HEK293 (cell line): ENCODE results near the gene WWOX.

ENCODE experiments used
- CTCF ChIA-PET: fragments of 350-600 bp; formaldehyde crosslinking; extraction: SDS; loops from one replicate; lab custom pipeline; 2021; ENCODE audit warnings: antibody characterized with exemption; lab: Yijun Ruan, JAX
- POLR2A ChIA-PET: fragments of 300-600 bp; formaldehyde crosslinking; extraction: SDS; loops from one replicate; lab custom pipeline; 2020; ENCODE audit warnings: antibody characterized with exemption, inconsistent platforms; lab: Yijun Ruan, JAX
- H3K27ac ChIP-seq: fragments of 200-500 bp; sonication (Bioruptor generic); 2 replicates; pipeline ENCODE4 v1.5.1; 2014; ENCODE audit warnings: low read depth, low read length, control low read depth, inconsistent platforms; ENCODE audit errors: extremely low read depth
- H3K36me3 ChIP-seq, 2 experiments: fragments of 200-500 bp in 1 of 2; sonication (Bioruptor generic) in 1 of 2; 1 replicate in 1 of 2; 2 replicates in 1 of 2; pipeline ENCODE4 v1.5.1; 2014 to 2017; ENCODE audit warnings: inconsistent platforms in 2 of 2, low read length in 2 of 2; ENCODE audit not compliant: control insufficient read depth in 2 of 2, insufficient read depth in 1 of 2
- H3K4me1 ChIP-seq: fragments of 200-500 bp; sonication (Bioruptor generic); 2 replicates; pipeline ENCODE4 v1.5.1; 2014; ENCODE audit warnings: mild to moderate bottlenecking, low read length, inconsistent platforms; ENCODE audit not compliant: control insufficient read depth, insufficient read depth
- H3K4me3 ChIP-seq: 2 replicates; pipeline ENCODE4 v1.5.1; 2011; ENCODE audit warnings: low read depth, mild to moderate bottlenecking, control low read depth, low read length, moderate library complexity
- H3K9me3 ChIP-seq: fragments of 200-500 bp; sonication (Bioruptor generic); 2 replicates; pipeline ENCODE4 v1.5.1; 2014; ENCODE audit warnings: low read depth, low read length, inconsistent platforms; ENCODE audit not compliant: control insufficient read depth, insufficient read depth
- ELK4 ChIP-seq: IDR thresholded peaks from 2 replicates; pipeline ENCODE4 v1.6.1; 2011; ENCODE audit warnings: mild to moderate bottlenecking, low read depth, low read length, borderline replicate concordance
- HOXC10 ChIP-seq: sonication (generic); formaldehyde crosslinking; IDR thresholded peaks from 2 replicates; pipeline ENCODE4 v1.8.1; 2023; ENCODE audit warnings: mild to moderate bottlenecking, missing genetic modification reagents
- KLF7 ChIP-seq: fragments of 450-650 bp; formaldehyde crosslinking; IDR thresholded peaks from 2 replicates; pipeline ENCODE4 v1.5.1; 2016; ENCODE audit warnings: missing biosample characterization, missing genetic modification characterization, borderline replicate concordance
- KLF9 ChIP-seq: fragments of 450-650 bp; formaldehyde crosslinking; IDR thresholded peaks from 2 replicates; pipeline ENCODE4 v1.5.1; 2016; ENCODE audit warnings: missing biosample characterization, missing genetic modification characterization, low read depth
- MEIS1 ChIP-seq: sonication (generic); formaldehyde crosslinking; IDR thresholded peaks from 2 replicates; pipeline ENCODE4 v1.8.1; 2022; ENCODE audit warnings: missing genetic modification reagents, mild to moderate bottlenecking, borderline replicate concordance
- SCRT1 ChIP-seq: fragments of 450-650 bp; formaldehyde crosslinking; IDR thresholded peaks from 2 replicates; pipeline ENCODE4 v1.5.1; 2016; ENCODE audit warnings: missing biosample characterization, missing genetic modification characterization, borderline replicate concordance
- SP7 ChIP-seq: fragments of 450-650 bp; formaldehyde crosslinking; IDR thresholded peaks from 2 replicates; pipeline ENCODE4 v1.5.1; 2016; ENCODE audit warnings: missing biosample characterization, missing genetic modification characterization
- YY2 ChIP-seq: fragments of 450-650 bp; formaldehyde crosslinking; IDR thresholded peaks from 2 replicates; pipeline ENCODE4 v1.5.1; 2016; ENCODE audit warnings: missing biosample characterization, missing genetic modification characterization
- ZBTB10 ChIP-seq: fragments of 450-650 bp; formaldehyde crosslinking; IDR thresholded peaks from 2 replicates; pipeline ENCODE4 v1.5.1; 2016; ENCODE audit warnings: missing biosample characterization, missing genetic modification characterization
- ZFP3 ChIP-seq: fragments of 450-650 bp; formaldehyde crosslinking; IDR thresholded peaks from 2 replicates; pipeline ENCODE4 v1.5.1; 2016; ENCODE audit warnings: low read depth, missing biosample characterization, missing genetic modification characterization
- ZNF114 ChIP-seq: fragments of 450-650 bp; formaldehyde crosslinking; IDR thresholded peaks from 2 replicates; pipeline ENCODE4 v1.5.0; 2017; ENCODE audit warnings: missing biosample characterization, missing genetic modification characterization
- ZNF133 ChIP-seq: fragments of 450-650 bp; formaldehyde crosslinking; IDR thresholded peaks from 2 replicates; pipeline ENCODE4 v1.5.1; 2016; ENCODE audit warnings: missing biosample characterization, missing genetic modification characterization
- ZNF24 ChIP-seq: fragments of 450-650 bp; formaldehyde crosslinking; IDR thresholded peaks from 2 replicates; pipeline ENCODE4 v1.5.1; 2016; ENCODE audit warnings: missing biosample characterization, missing genetic modification characterization
- ZNF280D ChIP-seq: fragments of 450-650 bp; formaldehyde crosslinking; IDR thresholded peaks from 2 replicates; pipeline ENCODE4 v1.5.1; 2016; ENCODE audit warnings: missing biosample characterization, missing genetic modification characterization
- ZNF350 ChIP-seq: fragments of 450-650 bp; formaldehyde crosslinking; IDR thresholded peaks from 2 replicates; pipeline ENCODE4 v1.5.0; 2017; ENCODE audit warnings: missing biosample characterization, mild to moderate bottlenecking, missing genetic modification characterization
- ZNF398 ChIP-seq: fragments of 450-650 bp; formaldehyde crosslinking; IDR thresholded peaks from 2 replicates; pipeline ENCODE4 v1.5.1; 2017; ENCODE audit warnings: missing biosample characterization, missing genetic modification characterization
- ZNF560 ChIP-seq: fragments of 450-650 bp; formaldehyde crosslinking; IDR thresholded peaks from 2 replicates; pipeline ENCODE4 v1.5.1; 2017; ENCODE audit warnings: missing biosample characterization, missing genetic modification characterization, borderline replicate concordance
- ZNF596 ChIP-seq: fragments of 450-650 bp; IDR thresholded peaks from 2 replicates; pipeline ENCODE4 v1.5.0; 2018; ENCODE audit warnings: missing biosample characterization, mild to moderate bottlenecking, missing genetic modification characterization, moderate library complexity
- ZNF623 ChIP-seq: fragments of 450-650 bp; formaldehyde crosslinking; IDR thresholded peaks from 2 replicates; pipeline ENCODE4 v1.5.1; 2016; ENCODE audit warnings: missing biosample characterization, missing genetic modification characterization
- ZNF658 ChIP-seq: fragments of 450-650 bp; formaldehyde crosslinking; IDR thresholded peaks from 2 replicates; pipeline ENCODE4; 2016; ENCODE audit warnings: missing biosample characterization, missing genetic modification characterization
- ZNF707 ChIP-seq: fragments of 450-650 bp; formaldehyde crosslinking; IDR thresholded peaks from 2 replicates; pipeline ENCODE4 v1.5.1; 2016; ENCODE audit warnings: missing biosample characterization, missing genetic modification characterization
- ZXDB ChIP-seq: fragments of 450-650 bp; formaldehyde crosslinking; IDR thresholded peaks from 2 replicates; pipeline ENCODE4 v1.5.1; 2016; ENCODE audit warnings: missing biosample characterization, missing genetic modification characterization

The WWOX gene

GRCh38 chr16:79150151-79150550 lies 1050.7 kb downstream of the WWOX start (continued):
- TF ChIP-seq ELK4 (no peak), HOXC10 (no peak), ZNF398 (tag by site-specific recombination) (no peak), ZXDB (tag by site-specific recombination) (no peak), MEIS1 (no peak), KLF9 (tag by site-specific recombination) (no peak), SP7 (tag by site-specific recombination) (no peak)

- H3K36me3 ChIP-seq = no peaks in the 10 kb centered on the region
- CTCF ChIA-PET = interaction anchor here (0.6 kb wide), 1 partner anchor 1774 kb away, joined by 3 read pairs; no protein-coding TSS in a partner anchor
- no peak for TF ChIP-seq ZNF24 (tag by site-specific recombination)
- TF ChIP-seq ZNF623 (tag by site-specific recombination) = no peak
- TF ChIP-seq ZNF658 = no peak
- no peak for TF ChIP-seq ZNF707 (tag by site-specific recombination)
- no peak for TF ChIP-seq ZFP3 (tag by site-specific recombination)
- no peak for TF ChIP-seq HOXC10
- no peak for TF ChIP-seq ZNF114 (tag by site-specific recombination)
- TF ChIP-seq ZNF280D = no peak
- TF ChIP-seq, all 188 proteins: peak for 0
- POLR2A ChIA-PET = no interaction called here
- Histone ChIP-seq H3K27ac (no peak overlapping the region), H3K4me1 (no peaks in the 10 kb centered on the region), H3K9me3 (no peaks in the 10 kb centered on the region), H3K4me3 (no peak overlapping the region)
Observed at GRCh38 chr16:79150632-79151310, 1051.3 kb downstream of the WWOX start.

- CTCF ChIA-PET = interaction anchor here (0.6 kb wide), 1 partner anchor 10 kb away, joined by 4 read pairs; no protein-coding TSS in a partner anchor
- Histone ChIP-seq H3K27ac (no peak overlapping the region), H3K4me1 (no peaks in the 10 kb centered on the region), H3K9me3 (no peaks in the 10 kb centered on the region), H3K4me3 (no peak overlapping the region), H3K36me3 (no peaks in the 10 kb centered on the region)
- POLR2A ChIA-PET = interaction anchor here (0.6 kb wide), 1 partner anchor 415 kb away, joined by 3 read pairs; no protein-coding TSS in a partner anchor
- TF ChIP-seq YY2 (tag by site-specific recombination) (no peak), ZNF560 (no peak), SCRT1 (no peak), ZNF350 (no peak), ZBTB10 (tag by site-specific recombination) (no peak), ZNF596 (tag by site-specific recombination) (no peak), KLF7 (tag by site-specific recombination) (no peak), ZNF133 (tag by site-specific recombination) (no peak)
Observed at GRCh38 chr16:79154086-79154485, 1054.6 kb downstream of the WWOX start.
